Epithelial cell of proximal tubule (primary cell): ENCODE results near the gene APOB. TPM values are rescaled to one million over a fixed set of nuclear protein-coding genes. Genes with fewer than 3 reads are reported as not detected.

Source experiments
- DNase-seq: peaks from one replicate; pipeline ENCODE4 v3.0.0-alpha.2; 2011; ENCODE audit warnings: low read depth
- H3K4me3 ChIP-seq: 2 replicates; pipeline ENCODE4 v1.5.1; 2011; ENCODE audit warnings: low read depth, mild to moderate bottlenecking, low read length
- total RNA-seq: library from RNA; depleted of rRNA; stranded (reverse); fragments of >200 nt; gene quantifications from 2 replicates; pipeline ENCODE4 v1.2.3, GENCODE V29; 2015
- TF ChIP-seq, protein P1 (sequence below): conservative IDR thresholded peaks from 2 replicates; pipeline ENCODE4 v1.5.1; 2012; ENCODE audit warnings: low read depth, mild to moderate bottlenecking, low read length

Gene APOB
- total RNA-seq, 1 donor from 2014 or later: not detected

DNA sequence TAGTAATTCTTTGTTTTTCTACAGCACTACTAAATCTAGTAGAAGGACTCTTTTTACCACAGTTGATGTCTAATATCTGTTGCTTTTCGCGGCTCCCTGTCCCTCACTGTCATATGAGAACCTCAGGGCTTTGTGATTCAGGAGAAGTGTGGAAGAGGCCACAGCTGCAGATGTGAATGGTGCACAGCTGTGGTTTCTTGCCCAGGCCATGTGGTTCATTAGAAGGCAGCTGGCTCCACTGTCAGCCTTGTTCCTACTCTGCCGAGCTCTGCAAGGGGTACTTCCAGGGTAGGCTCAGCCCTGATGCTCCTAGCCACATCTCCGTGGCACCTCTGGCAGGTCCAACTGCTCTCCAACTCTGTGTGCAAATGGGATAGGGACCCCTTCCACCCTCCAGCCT lies 83.9 kb downstream of the APOB start:
- DNase-seq: no peak
- no peak overlapping the region for H3K4me3 ChIP-seq
- TF ChIP-seq, protein P1, sequence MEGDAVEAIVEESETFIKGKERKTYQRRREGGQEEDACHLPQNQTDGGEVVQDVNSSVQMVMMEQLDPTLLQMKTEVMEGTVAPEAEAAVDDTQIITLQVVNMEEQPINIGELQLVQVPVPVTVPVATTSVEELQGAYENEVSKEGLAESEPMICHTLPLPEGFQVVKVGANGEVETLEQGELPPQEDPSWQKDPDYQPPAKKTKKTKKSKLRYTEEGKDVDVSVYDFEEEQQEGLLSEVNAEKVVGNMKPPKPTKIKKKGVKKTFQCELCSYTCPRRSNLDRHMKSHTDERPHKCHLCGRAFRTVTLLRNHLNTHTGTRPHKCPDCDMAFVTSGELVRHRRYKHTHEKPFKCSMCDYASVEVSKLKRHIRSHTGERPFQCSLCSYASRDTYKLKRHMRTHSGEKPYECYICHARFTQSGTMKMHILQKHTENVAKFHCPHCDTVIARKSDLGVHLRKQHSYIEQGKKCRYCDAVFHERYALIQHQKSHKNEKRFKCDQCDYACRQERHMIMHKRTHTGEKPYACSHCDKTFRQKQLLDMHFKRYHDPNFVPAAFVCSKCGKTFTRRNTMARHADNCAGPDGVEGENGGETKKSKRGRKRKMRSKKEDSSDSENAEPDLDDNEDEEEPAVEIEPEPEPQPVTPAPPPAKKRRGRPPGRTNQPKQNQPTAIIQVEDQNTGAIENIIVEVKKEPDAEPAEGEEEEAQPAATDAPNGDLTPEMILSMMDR: no peak

DNA sequence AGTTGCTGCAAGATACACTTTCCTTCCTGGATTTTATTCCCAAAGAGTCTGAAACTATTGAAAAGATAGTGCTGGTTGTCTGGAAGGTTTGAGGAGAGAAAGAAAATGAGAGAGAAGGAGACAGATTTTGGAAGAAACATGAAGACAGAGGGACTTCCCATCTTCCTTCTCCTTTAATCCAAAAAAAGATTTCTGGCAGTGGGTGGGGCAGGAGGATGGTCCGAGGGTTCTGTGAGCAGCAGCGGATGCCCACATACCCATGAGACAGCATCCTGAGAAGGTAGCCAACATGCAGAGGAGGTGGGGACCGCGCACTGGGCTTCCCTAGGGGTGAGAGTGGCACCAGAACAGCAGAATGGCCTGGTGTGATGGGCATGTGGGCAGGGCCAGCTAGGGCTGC lies 84.6 kb downstream of the APOB start:
- no peak for DNase-seq
- H3K4me3 ChIP-seq: no peak overlapping the region
- TF ChIP-seq, protein P1: no peak

DNA sequence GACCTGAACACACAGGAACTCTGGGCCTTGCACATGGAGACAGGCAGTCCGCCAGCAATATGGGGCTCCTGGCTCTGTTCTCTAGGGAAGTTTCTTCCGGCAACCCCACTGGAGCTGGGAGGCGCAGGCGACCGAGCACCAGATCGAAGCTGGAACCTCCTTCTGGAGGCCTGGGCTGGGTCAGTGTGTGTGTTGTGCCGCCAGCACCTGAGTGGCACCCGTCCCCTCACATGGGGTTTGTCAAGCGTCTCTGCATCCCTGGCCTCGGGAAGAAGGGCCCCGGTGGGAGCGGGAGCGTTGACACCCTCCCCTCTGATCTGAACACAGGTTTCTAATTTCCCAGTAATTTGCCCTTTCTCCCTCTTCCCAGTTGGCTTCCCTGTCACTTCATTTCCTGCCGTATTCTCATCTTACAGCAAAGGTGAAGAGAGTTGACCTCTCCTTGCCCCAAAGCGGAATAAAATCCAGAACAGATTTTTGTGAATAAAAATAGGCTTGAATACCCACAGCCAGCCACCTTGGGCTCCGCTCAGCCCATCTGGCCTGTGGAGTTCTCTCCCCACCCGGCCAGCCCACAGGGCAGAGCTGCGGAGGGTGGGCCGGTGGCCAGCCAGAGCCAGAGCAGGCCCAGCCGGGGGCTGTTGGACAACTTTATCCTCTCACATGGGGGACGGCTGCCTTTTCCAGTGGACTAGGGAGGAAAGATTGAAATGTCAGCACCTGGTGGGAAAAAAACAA lies 85.9 kb downstream of the APOB start:
- no peak overlapping the region for H3K4me3 ChIP-seq
- TF ChIP-seq, protein P1: no peak
- DNase-seq: no peak

DNA sequence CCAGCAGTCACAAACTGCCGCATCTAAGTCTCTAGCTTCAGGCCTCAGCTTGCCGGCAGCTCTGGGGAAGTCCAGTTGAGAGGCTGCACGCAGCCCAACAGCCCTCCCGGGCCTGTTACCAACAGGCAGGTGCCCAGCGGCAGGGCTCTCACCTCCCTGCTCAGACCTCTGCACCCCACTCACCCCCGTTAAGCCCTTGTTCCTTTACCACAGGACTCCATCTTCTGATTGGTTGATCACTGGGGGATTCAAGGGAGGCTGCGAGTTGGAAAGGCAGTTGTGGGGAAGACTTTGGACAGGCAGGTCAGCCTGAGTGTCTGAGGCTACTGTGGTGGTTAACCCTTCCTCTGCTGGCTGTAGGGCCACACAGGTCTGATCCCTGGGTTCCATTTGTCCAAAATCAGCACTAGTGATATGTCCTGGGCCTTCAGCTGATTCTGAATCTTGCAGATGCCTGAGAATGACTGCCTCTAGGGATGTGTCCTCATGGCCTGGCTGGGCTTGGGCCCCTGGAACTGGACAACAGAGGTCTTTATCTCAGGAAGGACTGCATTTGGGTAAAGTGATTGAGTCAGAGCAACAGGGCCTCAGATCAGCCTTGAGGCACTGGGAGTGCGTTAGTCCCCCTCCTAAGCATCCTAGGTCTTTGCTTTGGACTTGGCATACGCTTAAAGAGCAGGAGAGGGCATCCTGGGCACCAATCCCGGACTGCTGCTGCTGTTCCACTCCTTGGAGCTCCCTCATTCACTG lies 88.4 kb downstream of the APOB start:
- H3K4me3 ChIP-seq: no peak overlapping the region
- TF ChIP-seq, protein P1: no peak
- DNase-seq: no peak

DNA sequence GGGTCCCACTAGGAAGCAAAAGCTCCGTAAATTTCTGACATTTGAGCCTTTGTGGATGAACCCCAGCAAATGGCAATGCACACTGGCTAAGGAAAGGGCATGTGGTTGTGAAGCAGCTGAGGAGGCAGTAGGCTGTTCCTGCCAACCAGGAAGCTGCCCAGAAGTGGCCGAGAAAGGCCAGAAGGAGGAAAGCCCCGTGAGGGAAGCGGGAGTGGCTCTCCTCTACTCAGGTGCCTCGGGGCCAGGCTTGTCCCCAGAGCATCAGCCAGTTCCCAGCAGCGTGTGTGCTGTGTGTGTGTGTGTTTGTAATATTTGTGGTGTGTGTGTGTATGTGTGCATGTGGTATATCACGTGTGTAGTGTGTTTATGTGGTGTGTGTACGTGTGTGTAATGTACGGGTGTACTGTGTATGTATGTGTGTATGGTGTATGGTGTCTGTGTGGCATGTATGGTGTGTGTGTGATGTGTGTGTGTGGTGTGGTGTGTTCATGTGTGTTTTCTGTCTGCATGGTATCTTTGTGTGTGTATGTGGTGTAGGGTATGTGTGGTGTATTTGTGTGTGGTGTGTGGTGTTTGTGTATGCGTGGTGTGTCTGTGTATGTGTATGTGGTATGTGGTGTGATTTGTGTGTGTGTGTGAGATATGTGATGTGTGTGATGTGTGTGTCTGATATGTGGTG lies 90.6 kb downstream of the APOB start:
- no peak overlapping the region for H3K4me3 ChIP-seq
- no peak for DNase-seq
- TF ChIP-seq, protein P1: no peak

Other genes starting within 250 kb of the APOB start
- gene LDAH, start 221.0 kb downstream of the APOB start, total RNA-seq: 16.5 and 29.9 TPM in 2 replicates
- not detected in 2 replicates for gene TDRD15, start 79.9 kb upstream of the APOB start, total RNA-seq